Keratinocyte (primary cell): ENCODE measurements around the gene NMT2. TPM values are rescaled to one million over a fixed set of nuclear protein-coding genes. Genes with fewer than 3 reads are reported as not detected.

Experiments
- DNase-seq: peaks from one replicate; pipeline ENCODE4 v3.0.0-alpha.2; 2011; ENCODE audit warnings: low read depth, missing footprints, low spot score
- FAIRE-seq: peaks from 2 replicates; lab custom pipeline; 2011; peaks lifted over from hg19 to GRCh38; lab: Jason Lieb, UNC
- H2AFZ ChIP-seq: 2 replicates; pipeline ENCODE4 v1.6.0; 2012; ENCODE audit warnings: low read length, control low read depth, inconsistent platforms; ENCODE audit not compliant: control insufficient read depth
- H3K27ac ChIP-seq: 2 replicates; pipeline ENCODE4 v1.5.1; 2011; ENCODE audit warnings: low read length; ENCODE audit not compliant: control insufficient read depth, insufficient read depth
- H3K27me3 ChIP-seq: 3 replicates; pipeline ENCODE4 v1.6.0; 2011; ENCODE audit warnings: low read length; ENCODE audit not compliant: control insufficient read depth, insufficient read depth; ENCODE audit errors: extremely low read depth
- H3K36me3 ChIP-seq, 2 experiments: 2 replicates in 1 of 2; 3 replicates in 1 of 2; pipeline ENCODE4 v1.5.1; 2011; ENCODE audit warnings: low read length in 2 of 2, mild to moderate bottlenecking in 1 of 2; ENCODE audit not compliant: control insufficient read depth in 2 of 2, insufficient read depth in 2 of 2; ENCODE audit errors: extremely low read depth in 1 of 2
- H3K4me1 ChIP-seq: 3 replicates; pipeline ENCODE4 v1.5.1; 2011; ENCODE audit warnings: low read length; ENCODE audit not compliant: control insufficient read depth, insufficient read depth; ENCODE audit errors: extremely low read depth
- H3K4me2 ChIP-seq: 3 replicates; pipeline ENCODE4 v1.6.0; 2011; ENCODE audit warnings: low read depth, low read length; ENCODE audit not compliant: control insufficient read depth, insufficient read depth; ENCODE audit errors: extremely low read depth
- H3K4me3 ChIP-seq, 3 experiments: fragments of 200-600 bp in 1 of 3; sonication (generic) in 1 of 3; 2 replicates in 2 of 3; 3 replicates in 1 of 3; pipeline ENCODE4 v1.5.1; 2011 to 2016; ENCODE audit warnings: low read length in 3 of 3, mild to moderate bottlenecking in 3 of 3, control low read depth in 2 of 3, inconsistent platforms in 1 of 3, low read depth in 1 of 3, mixed read lengths in 1 of 3, mixed run types in 1 of 3, moderate library complexity in 1 of 3; ENCODE audit not compliant: control insufficient read depth in 2 of 3, insufficient read depth in 2 of 3; ENCODE audit errors: extremely low read depth in 1 of 3
- H3K79me2 ChIP-seq: 2 replicates; pipeline ENCODE4 v1.6.0; 2012; ENCODE audit warnings: low read length; ENCODE audit not compliant: control insufficient read depth, insufficient read depth
- H3K9ac ChIP-seq: 3 replicates; pipeline ENCODE4 v1.6.0; 2011; ENCODE audit warnings: low read length; ENCODE audit not compliant: control insufficient read depth, insufficient read depth; ENCODE audit errors: extremely low read depth
- H3K9me1 ChIP-seq: 3 replicates; pipeline ENCODE4 v1.6.0; 2011; ENCODE audit warnings: low read length; ENCODE audit not compliant: control insufficient read depth, insufficient read depth; ENCODE audit errors: extremely low read depth
- H3K9me3 ChIP-seq: 2 replicates; pipeline ENCODE4 v1.5.1; 2012; ENCODE audit warnings: low read depth, low read length; ENCODE audit not compliant: control insufficient read depth
- H4K20me1 ChIP-seq: 3 replicates; pipeline ENCODE4 v1.6.0; 2011; ENCODE audit warnings: low read length; ENCODE audit not compliant: control insufficient read depth, insufficient read depth; ENCODE audit errors: extremely low read depth
- CTCF ChIP-seq, 3 experiments: IDR thresholded peaks in 1 of 3; conservative IDR thresholded peaks in 1 of 3; optimal IDR thresholded peaks in 1 of 3; 2 replicates in 2 of 3; 3 replicates in 1 of 3; pipeline versions ENCODE3 to v1.5.1; 2011; ENCODE audit warnings: low read length in 3 of 3, mild to moderate bottlenecking in 3 of 3, moderate library complexity in 2 of 3, control low read depth in 1 of 3, inconsistent platforms in 1 of 3; ENCODE audit not compliant: insufficient read depth in 2 of 3; ENCODE audit errors: extremely low read depth in 1 of 3
- EZH2 ChIP-seq: IDR thresholded peaks from one replicate; pipeline ENCODE4 v1.6.1; 2012; ENCODE audit warnings: inconsistent platforms, mild to moderate bottlenecking, low read length, moderate library complexity
- dilution Hi-C: fragments of 300-500 bp; cut with MboI; formaldehyde crosslinking; loops from one replicate; pipeline ENCODE4 v1.7.0; 2020; ENCODE audit warnings: low sequenced_read_pairs; ENCODE audit not compliant: extremely low pct_ligation_motif_present
- polyA plus RNA-seq, 5 experiments: library from polyadenylated mRNA; depleted of rRNA in 3 of 5; stranded (reverse) in 3 of 5; stranded (forward) in 1 of 5; unstranded in 1 of 5; fragments of >200 nt; gene quantifications; 1 replicate in 1 of 5; 2 replicates in 3 of 5; 3 replicates in 1 of 5; pipeline versions ENCODE4 v1.2.1 to v1.2.3, GENCODE V29; 2011 to 2012; ENCODE audit warnings: missing spikeins in 2 of 5, low read depth in 1 of 5, low replicate concordance in 1 of 5

The NMT2 gene
- polyA plus RNA-seq, 1 donor (not counting 4 experiments of a cell fraction or from before 2014, with no cell fraction given): 9.9 TPM

- Histone ChIP-seq H3K36me3 (no peaks in the 10 kb centered on the region), H3K9me3 (no peaks in the 10 kb centered on the region), H3K9ac (no peak overlapping the region), H3K27ac (no peak overlapping the region), H3K79me2 (no peaks in the 10 kb centered on the region), H3K4me3 (no peak overlapping the region), H4K20me1 (no peaks in the 10 kb centered on the region), H3K4me1 (peaks cover 12% of the 10 kb centered on the region), H3K4me2 (no peak overlapping the region), H3K9me1 (no peaks in the 10 kb centered on the region), H3K27me3 (no peaks in the 10 kb centered on the region), H2AFZ (no peak overlapping the region)
- DNase-seq (peak; percentile 71), FAIRE-seq (peak; percentile 51)
- dilution Hi-C loops: no loop called here
- TF ChIP-seq EZH2 (no peak), CTCF (optimal IDR thresholded peaks at IDR 0.05 in 1 of 3, IDR thresholded peaks at IDR 0.05 in 1 of 3, conservative IDR thresholded peaks at IDR 0.05 in 1 of 3; ENCODE audit: extremely low read depth in 1 of 3, insufficient read depth in 2 of 3, low read length in 3 of 3) (no peak)
These were observed 13.2 kb upstream of the NMT2 start for GRCh38 chr10:15181576-15182156.

- peaks cover 12% of the 10 kb centered on the region for H3K4me1 ChIP-seq
- no peaks in the 10 kb centered on the region for H3K9me1 ChIP-seq
- dilution Hi-C loops: no loop called here
- H3K4me3 ChIP-seq: no peak overlapping the region
- no peak for DNase-seq
- FAIRE-seq: no peak
- H3K27ac ChIP-seq: no peak overlapping the region
- no peaks in the 10 kb centered on the region for H4K20me1 ChIP-seq
- H3K4me2 ChIP-seq: no peak overlapping the region
- no peaks in the 10 kb centered on the region for H3K27me3 ChIP-seq
- no peak for TF ChIP-seq CTCF (optimal IDR thresholded peaks at IDR 0.05 in 1 of 3, IDR thresholded peaks at IDR 0.05 in 1 of 3, conservative IDR thresholded peaks at IDR 0.05 in 1 of 3; ENCODE audit: extremely low read depth in 1 of 3, insufficient read depth in 2 of 3, low read length in 3 of 3)
- TF ChIP-seq EZH2: no peak
- H3K9ac ChIP-seq: no peak overlapping the region
- H3K79me2 ChIP-seq: no peaks in the 10 kb centered on the region
- H3K36me3 ChIP-seq: no peaks in the 10 kb centered on the region
- no peaks in the 10 kb centered on the region for H3K9me3 ChIP-seq
- no peak overlapping the region for H2AFZ ChIP-seq
These were observed 12.2 kb upstream of the NMT2 start for GRCh38 chr10:15180736-15181135.
